IPS-18a (cell line): ENCODE measurements around the gene SMIM5.

ENCODE experiments used
- H3K27ac ChIP-seq: one replicate; pipeline ENCODE4 v1.5.1; 2013; ENCODE audit warnings: low read length
- H3K27me3 ChIP-seq: one replicate; pipeline ENCODE4 v1.6.1; 2013; ENCODE audit warnings: mild to moderate bottlenecking, low read length; ENCODE audit not compliant: control insufficient read depth, insufficient read depth
- H3K36me3 ChIP-seq: one replicate; pipeline ENCODE4 v1.6.1; 2013; ENCODE audit warnings: low read depth, low read length; ENCODE audit not compliant: control insufficient read depth
- H3K4me1 ChIP-seq: one replicate; pipeline ENCODE4 v1.6.1; 2013; ENCODE audit warnings: low read depth, low read length; ENCODE audit not compliant: control insufficient read depth
- H3K4me3 ChIP-seq: one replicate; pipeline ENCODE4 v1.5.1; 2013; ENCODE audit warnings: low read length
- H3K9ac ChIP-seq: one replicate; pipeline ENCODE4 v1.6.1; 2013; ENCODE audit warnings: mild to moderate bottlenecking, low read length, moderate library complexity
- H3K9me3 ChIP-seq: one replicate; pipeline ENCODE4 v1.6.1; 2013; ENCODE audit warnings: low read depth, low read length; ENCODE audit not compliant: control insufficient read depth

Gene SMIM5

DNA sequence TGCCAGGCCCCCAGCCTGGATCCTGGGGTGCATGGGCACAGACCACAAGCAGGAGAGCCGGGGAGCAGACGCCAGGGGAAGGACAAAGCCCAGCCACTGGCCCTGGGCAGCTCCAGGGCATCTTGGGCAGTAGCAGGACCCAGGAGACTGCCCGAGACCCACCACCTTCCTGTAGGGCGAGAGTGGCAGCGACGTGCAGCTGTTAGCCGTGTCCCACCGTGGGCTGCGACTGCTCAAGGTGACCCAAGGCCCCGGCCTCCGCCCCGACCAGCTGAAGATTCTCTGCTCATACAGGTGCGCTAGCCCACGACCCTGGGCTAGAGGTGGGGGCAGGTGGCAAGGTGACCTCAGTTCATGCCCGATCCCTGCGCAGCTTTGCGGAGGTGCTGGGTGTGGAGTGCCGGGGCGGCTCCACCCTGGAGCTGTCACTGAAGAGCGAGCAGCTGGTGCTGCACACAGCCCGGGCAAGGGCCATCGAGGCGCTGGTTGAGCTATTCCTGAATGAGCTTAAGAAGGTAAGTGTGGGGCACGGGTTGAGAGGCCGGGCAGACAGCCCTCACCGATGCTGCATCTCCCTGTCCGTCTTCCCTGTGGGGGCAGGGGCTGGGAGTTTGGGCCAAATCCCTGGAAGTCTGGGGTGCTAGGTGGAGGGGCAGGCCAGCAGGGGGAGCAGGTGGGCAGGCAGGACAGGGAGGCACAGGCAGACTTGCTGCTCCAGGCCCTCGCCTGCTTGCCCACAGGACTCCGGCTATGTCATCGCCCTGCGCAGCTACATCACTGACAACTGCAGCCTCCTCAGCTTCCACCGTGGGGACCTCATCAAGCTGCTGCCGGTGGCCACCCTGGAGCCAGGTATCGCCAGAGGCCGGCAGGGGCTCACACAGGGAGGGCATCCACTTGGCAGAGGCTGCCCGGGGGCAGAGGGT lies 13.5 kb upstream of the SMIM5 start:
- H3K4me3 ChIP-seq: no peak overlapping the region
- no peaks in the 10 kb centered on the region for H3K9me3 ChIP-seq
- H3K9ac ChIP-seq: no peak overlapping the region
- no peak overlapping the region for H3K27ac ChIP-seq
- H3K27me3 ChIP-seq: no peaks in the 10 kb centered on the region
- H3K36me3 ChIP-seq: no peaks in the 10 kb centered on the region
- no peaks in the 10 kb centered on the region for H3K4me1 ChIP-seq

- Histone ChIP-seq H3K4me3 (no peak overlapping the region), H3K9me3 (no peaks in the 10 kb centered on the region), H3K27me3 (no peaks in the 10 kb centered on the region), H3K27ac (no peak overlapping the region), H3K36me3 (no peaks in the 10 kb centered on the region), H3K9ac (no peak overlapping the region), H3K4me1 (no peaks in the 10 kb centered on the region)
Measured at GRCh38 chr17:75621489-75621888, 11.7 kb upstream of the SMIM5 start.

- no peak overlapping the region for H3K27ac ChIP-seq
- H3K4me3 ChIP-seq: no peak overlapping the region
- no peaks in the 10 kb centered on the region for H3K4me1 ChIP-seq
- no peaks in the 10 kb centered on the region for H3K36me3 ChIP-seq
- no peak overlapping the region for H3K9ac ChIP-seq
- no peaks in the 10 kb centered on the region for H3K27me3 ChIP-seq
- H3K9me3 ChIP-seq: no peaks in the 10 kb centered on the region
Measured at GRCh38 chr17:75622076-75622475, 11.2 kb upstream of the SMIM5 start.

DNA sequence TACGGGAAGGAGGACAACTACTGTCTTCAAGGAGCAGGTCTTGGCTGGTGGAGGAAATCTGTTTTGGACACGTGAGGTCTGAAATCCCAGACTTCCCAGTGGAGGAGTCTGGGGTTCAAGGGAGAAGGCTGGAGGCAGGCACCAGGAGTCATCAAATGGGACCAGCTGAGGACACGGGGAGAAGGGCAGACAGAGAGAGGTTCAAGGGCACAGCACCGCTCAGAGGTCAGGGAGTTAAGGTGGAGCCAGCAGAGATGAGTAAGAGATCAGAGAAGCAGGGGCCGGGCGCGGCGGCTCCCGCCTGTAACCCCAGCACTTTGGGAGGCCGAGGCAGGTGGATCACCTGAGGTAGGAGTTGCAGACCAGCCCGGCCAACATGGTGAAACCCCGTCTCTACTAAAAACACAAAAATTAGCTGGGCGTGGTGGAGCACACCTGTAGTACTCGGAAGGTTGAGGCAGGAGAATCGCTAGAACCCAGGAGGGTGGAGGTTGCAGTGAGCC lies 10.4 kb upstream of the SMIM5 start:
- Histone ChIP-seq H3K4me1 (no peaks in the 10 kb centered on the region), H3K36me3 (no peaks in the 10 kb centered on the region), H3K4me3 (no peak overlapping the region), H3K9me3 (no peaks in the 10 kb centered on the region), H3K27me3 (no peaks in the 10 kb centered on the region), H3K9ac (no peak overlapping the region), H3K27ac (no peak overlapping the region)

DNA sequence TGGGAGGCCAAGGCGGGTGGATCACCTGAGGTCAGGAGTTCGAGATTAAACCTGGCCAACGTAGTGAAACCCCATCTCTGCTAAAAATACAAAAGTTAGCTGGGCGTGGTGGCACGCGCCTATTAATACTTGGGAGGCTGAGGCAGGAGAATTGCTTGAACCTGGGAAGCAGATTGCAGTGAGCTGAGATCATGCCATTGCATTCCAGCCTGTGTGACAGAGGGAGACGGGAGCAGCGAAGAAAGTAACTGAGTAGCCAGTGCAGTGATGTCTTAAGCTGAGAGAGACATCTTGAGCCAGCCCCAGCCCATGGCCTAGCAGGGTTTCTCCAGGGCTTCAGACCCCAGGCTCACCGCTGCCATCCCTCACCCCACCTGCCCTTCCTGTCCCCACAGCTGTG lies 9.8 kb upstream of the SMIM5 start:
- H3K4me3 ChIP-seq: no peak overlapping the region
- H3K4me1 ChIP-seq: no peaks in the 10 kb centered on the region
- no peak overlapping the region for H3K27ac ChIP-seq
- no peak overlapping the region for H3K9ac ChIP-seq
- H3K9me3 ChIP-seq: no peaks in the 10 kb centered on the region
- H3K36me3 ChIP-seq: no peaks in the 10 kb centered on the region
- no peaks in the 10 kb centered on the region for H3K27me3 ChIP-seq

DNA sequence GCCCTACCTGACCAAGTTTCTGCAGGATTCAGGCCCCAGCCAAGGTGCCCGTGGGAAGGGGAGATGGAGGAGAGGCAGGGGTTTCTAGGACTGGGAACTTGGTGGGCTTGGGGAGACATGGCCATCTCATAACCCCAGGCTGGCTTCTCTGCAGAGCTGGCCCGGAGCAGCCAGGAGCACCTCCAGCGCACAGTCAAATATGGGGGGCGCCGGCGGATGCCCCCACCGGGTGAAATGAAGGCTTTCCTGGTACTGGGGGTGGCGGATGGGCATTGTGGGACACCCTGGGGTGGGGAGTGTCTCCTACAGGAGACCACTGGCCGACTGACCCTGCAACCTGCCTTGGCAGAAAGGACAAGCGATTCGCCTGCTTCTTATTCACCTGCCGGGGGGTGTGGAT lies 9.2 kb upstream of the SMIM5 start:
- Histone ChIP-seq H3K9ac (no peak overlapping the region), H3K27ac (no peak overlapping the region), H3K4me3 (no peak overlapping the region), H3K4me1 (no peaks in the 10 kb centered on the region), H3K27me3 (no peaks in the 10 kb centered on the region), H3K36me3 (no peaks in the 10 kb centered on the region), H3K9me3 (no peaks in the 10 kb centered on the region)

- H3K27ac ChIP-seq: no peak overlapping the region
- H3K36me3 ChIP-seq: no peaks in the 10 kb centered on the region
- no peaks in the 10 kb centered on the region for H3K4me1 ChIP-seq
- no peaks in the 10 kb centered on the region for H3K27me3 ChIP-seq
- no peaks in the 10 kb centered on the region for H3K9me3 ChIP-seq
- no peak overlapping the region for H3K9ac ChIP-seq
- no peak overlapping the region for H3K4me3 ChIP-seq
Measured at GRCh38 chr17:75624714-75625345, 8.4 kb upstream of the SMIM5 start.

- no peak overlapping the region for H3K9ac ChIP-seq
- H3K27me3 ChIP-seq: no peaks in the 10 kb centered on the region
- no peaks in the 10 kb centered on the region for H3K36me3 ChIP-seq
- no peak overlapping the region for H3K27ac ChIP-seq
- H3K9me3 ChIP-seq: no peaks in the 10 kb centered on the region
- no peaks in the 10 kb centered on the region for H3K4me1 ChIP-seq
- H3K4me3 ChIP-seq: no peak overlapping the region
Measured at GRCh38 chr17:75625813-75626486, 7.3 kb upstream of the SMIM5 start.

- no peaks in the 10 kb centered on the region for H3K4me1 ChIP-seq
- H3K27me3 ChIP-seq: no peaks in the 10 kb centered on the region
- no peaks in the 10 kb centered on the region for H3K9me3 ChIP-seq
- H3K4me3 ChIP-seq: no peak overlapping the region
- H3K36me3 ChIP-seq: no peaks in the 10 kb centered on the region
- no peak overlapping the region for H3K27ac ChIP-seq
- no peak overlapping the region for H3K9ac ChIP-seq
Measured at GRCh38 chr17:75626496-75627038, 6.7 kb upstream of the SMIM5 start.

- Histone ChIP-seq H3K9me3 (no peaks in the 10 kb centered on the region), H3K4me1 (no peaks in the 10 kb centered on the region), H3K9ac (no peak overlapping the region), H3K27ac (no peak overlapping the region), H3K36me3 (no peaks in the 10 kb centered on the region), H3K27me3 (no peaks in the 10 kb centered on the region), H3K4me3 (no peak overlapping the region)
Measured at GRCh38 chr17:75627094-75627493, 6.1 kb upstream of the SMIM5 start.

GRCh38 chr17:75628425-75628824 lies 4.8 kb upstream of the SMIM5 start:
- no peaks in the 10 kb centered on the region for H3K9me3 ChIP-seq
- no peaks in the 10 kb centered on the region for H3K27me3 ChIP-seq
- H3K4me3 ChIP-seq: no peak overlapping the region
- peaks cover 4% of the 10 kb centered on the region for H3K4me1 ChIP-seq
- H3K27ac ChIP-seq: no peak overlapping the region
- no peak overlapping the region for H3K9ac ChIP-seq
- H3K36me3 ChIP-seq: no peaks in the 10 kb centered on the region
